Hypothalamus (tissue), 51 donors: ENCODE data around the gene PSAP.
A peak's percentile ranks its signal among the peaks of the same experiment; 100 is the strongest.

Experiments
- DNase-seq, 51 donors: peaks; one replicate each; lab custom pipeline; 2025; lab: John Stamatoyannopoulos, UW

PSAP gene

GRCh38 chr10:71795248-71795647 is 55.8 kb downstream of the PSAP start:
- DNase-seq: no peak

GRCh38 chr10:71790749-71791440 is 60.2 kb downstream of the PSAP start:
- no peak for DNase-seq

- DNase-seq: no peak
Observed at GRCh38 chr10:71789871-71790270, 61.2 kb downstream of the PSAP start.

- DNase-seq: no peak
Observed at GRCh38 chr10:71788954-71789353, 62.1 kb downstream of the PSAP start.

- DNase-seq: no peak
Observed at GRCh38 chr10:71784679-71785272, 66.3 kb downstream of the PSAP start.

- DNase-seq: no peak
Observed at GRCh38 chr10:71783917-71784678, 67.0 kb downstream of the PSAP start.

- DNase-seq: peak in 1 of 51 donors; percentile 15
Observed at GRCh38 chr10:71782917-71783490, 68.0 kb downstream of the PSAP start.

- DNase-seq: no peak
Observed at GRCh38 chr10:71782221-71782916, 68.7 kb downstream of the PSAP start.

- no peak for DNase-seq
Observed at GRCh38 chr10:71780719-71781118, 70.3 kb downstream of the PSAP start.

- no peak for DNase-seq
Observed at GRCh38 chr10:71780156-71780555, 70.9 kb downstream of the PSAP start.

GRCh38 chr10:71779641-71780040 is 71.4 kb downstream of the PSAP start:
- DNase-seq: no peak

GRCh38 chr10:71778071-71778825 is 72.8 kb downstream of the PSAP start:
- DNase-seq: no peak

GRCh38 chr10:71777213-71777985 is 73.7 kb downstream of the PSAP start:
- no peak for DNase-seq

- DNase-seq: no peak
Observed at GRCh38 chr10:71776481-71776925, 74.5 kb downstream of the PSAP start.

- peak in 9 of 51 donors; percentile 22 to 46 (median 29) for DNase-seq
Observed at GRCh38 chr10:71774916-71775702, 75.9 kb downstream of the PSAP start.

- DNase-seq: peak in 46 of 51 donors; percentile 27 to 87 (median 72)
Observed at GRCh38 chr10:71773221-71773971, 77.7 kb downstream of the PSAP start, which contains the start of gene VSIR. TSS of gene VSIR (minus strand) at chr10:71773520. CDS start at chr10:71773439, 81 bp downstream.

GRCh38 chr10:71772832-71773220 is 78.2 kb downstream of the PSAP start:
- no peak for DNase-seq
